H7 (cell line): ENCODE data around the gene SPTBN5. TPM values are rescaled to one million over a fixed set of nuclear protein-coding genes. Genes with fewer than 3 reads are reported as not detected.

Source experiments
- DNase-seq: peaks from one replicate; pipeline ENCODE4 v3.0.0; 2012
- H3K27me3 ChIP-seq: 2 replicates; pipeline ENCODE4 v1.6.0; 2011; ENCODE audit warnings: mild to moderate bottlenecking, low read length; ENCODE audit not compliant: control insufficient read depth, insufficient read depth
- H3K36me3 ChIP-seq: replicated peaks from 2 replicates; pipeline ENCODE4 v1.5.1; 2011; ENCODE audit warnings: low read length; ENCODE audit not compliant: control insufficient read depth, insufficient read depth
- H3K4me3 ChIP-seq: 2 replicates; pipeline ENCODE4 v1.5.1; 2011; ENCODE audit warnings: low read depth, mild to moderate bottlenecking, control low read depth, low read length, moderate library complexity; ENCODE audit not compliant: insufficient read depth
- total RNA-seq: library from RNA; depleted of rRNA; stranded (reverse); fragments of >200 nt; shearing (Covaris generic); gene quantifications from 2 replicates; pipeline ENCODE4 v1.2.3, GENCODE V29; 2014

The SPTBN5 gene
- total RNA-seq, 1 experiment from 2014 or later = 0.17 TPM

GRCh38 chr15:41865490-41866055, 28.3 kb downstream of the SPTBN5 start:
- no peak for DNase-seq
- H3K4me3 ChIP-seq = no peak overlapping the region
- H3K36me3 ChIP-seq = no peaks in the 10 kb centered on the region
- no peaks in the 10 kb centered on the region for H3K27me3 ChIP-seq

GRCh38 chr15:41862515-41863116, 31.2 kb downstream of the SPTBN5 start:
- Histone ChIP-seq H3K4me3 (no peak overlapping the region), H3K27me3 (no peaks in the 10 kb centered on the region), H3K36me3 (no peaks in the 10 kb centered on the region)
- peak; percentile 88 for DNase-seq

DNA sequence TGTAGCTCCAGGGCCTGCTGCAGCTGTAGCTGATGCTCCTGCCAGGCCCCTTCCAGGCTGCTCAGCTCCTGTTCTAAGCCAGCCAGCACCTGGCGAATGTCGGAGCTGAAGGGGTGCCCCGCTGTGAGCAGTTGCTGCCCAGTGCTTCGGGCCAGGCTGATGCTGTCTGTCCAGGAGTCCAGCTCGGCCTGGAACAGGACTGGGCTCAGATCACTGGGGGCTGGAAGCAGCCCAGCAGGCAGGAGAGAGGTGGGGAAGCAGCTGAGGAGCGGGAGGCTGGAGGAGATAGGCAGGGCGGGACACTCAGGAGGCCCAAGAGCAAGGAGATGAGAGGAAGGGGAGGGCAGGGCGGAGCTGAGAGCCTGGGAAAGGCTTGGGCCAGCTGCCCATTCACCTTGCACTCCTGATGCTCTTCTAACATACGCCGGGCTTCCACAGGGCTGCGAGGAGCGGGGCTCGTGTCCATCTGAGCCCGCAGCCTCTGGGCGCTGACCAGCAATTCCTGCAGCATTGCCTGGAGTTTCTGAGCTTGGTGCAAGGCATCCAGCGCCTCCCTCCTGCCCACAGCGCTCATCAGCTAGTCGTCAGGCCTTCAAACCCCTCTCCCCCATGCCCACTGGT, 32.0 kb downstream of the SPTBN5 start:
- Histone ChIP-seq H3K36me3 (no peaks in the 10 kb centered on the region), H3K4me3 (no peak overlapping the region), H3K27me3 (no peaks in the 10 kb centered on the region)
- no peak for DNase-seq

DNA sequence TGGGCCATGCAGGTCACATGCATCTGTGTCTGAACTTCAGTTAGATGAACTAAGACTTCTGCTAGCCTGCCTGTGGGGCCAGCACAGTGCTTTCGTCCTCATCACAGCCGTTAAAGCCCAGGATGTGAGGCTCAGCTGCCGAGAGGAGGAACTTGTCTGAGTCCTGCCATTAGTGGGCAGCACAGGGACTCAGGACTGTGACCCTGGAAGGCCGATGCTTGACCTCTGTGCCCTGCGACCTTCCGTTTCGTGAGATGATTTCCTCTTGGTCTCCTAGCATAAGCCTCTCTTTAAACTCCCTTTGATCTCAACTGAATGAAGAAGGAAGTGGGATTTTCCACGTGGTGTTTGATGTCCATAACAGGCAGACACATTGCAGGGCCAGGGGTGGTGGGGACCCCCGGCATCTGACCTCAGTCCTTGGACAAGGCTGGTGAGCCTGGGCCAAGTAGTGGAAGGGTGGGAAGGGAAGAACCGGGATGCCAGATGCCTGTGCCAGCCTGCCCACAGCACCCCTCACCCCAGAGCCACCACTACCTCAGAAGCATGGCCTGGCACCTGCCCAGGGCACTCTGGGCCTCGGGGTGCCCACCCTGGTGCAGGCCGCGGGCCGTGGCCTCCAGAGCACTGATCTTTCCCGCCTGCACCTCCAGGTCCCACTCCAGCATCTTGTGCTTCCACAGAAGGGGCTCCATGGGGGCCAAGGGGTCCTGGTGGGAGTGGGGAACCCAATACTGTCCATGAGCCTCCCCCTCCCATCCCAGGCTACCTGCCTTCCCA, 33.6 kb downstream of the SPTBN5 start:
- H3K36me3 ChIP-seq = no peaks in the 10 kb centered on the region
- no peak for DNase-seq
- no peak overlapping the region for H3K4me3 ChIP-seq
- H3K27me3 ChIP-seq = no peaks in the 10 kb centered on the region

DNA sequence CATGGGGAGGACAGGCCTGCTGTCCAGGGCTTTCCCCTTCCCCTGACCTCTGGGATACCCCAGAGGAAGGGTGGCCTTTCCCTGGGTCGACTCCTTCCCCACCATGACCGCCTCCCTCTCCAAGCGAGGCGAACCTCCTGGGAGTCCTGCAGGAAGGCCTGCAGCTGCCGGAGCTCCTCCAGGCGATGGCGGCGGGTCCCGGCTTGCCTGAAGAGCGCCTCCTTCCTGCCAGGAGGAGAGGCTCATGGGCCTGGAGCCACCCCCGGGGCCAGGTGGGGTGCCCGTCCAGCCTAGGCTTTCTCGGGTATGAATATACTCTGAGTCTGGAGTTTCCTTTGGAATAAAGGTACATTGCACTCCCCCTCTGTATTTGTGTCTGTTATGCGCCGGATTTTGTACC, 35.1 kb downstream of the SPTBN5 start:
- no peak overlapping the region for H3K4me3 ChIP-seq
- DNase-seq = peak; percentile 83
- no peaks in the 10 kb centered on the region for H3K27me3 ChIP-seq
- H3K36me3 ChIP-seq = no peaks in the 10 kb centered on the region

DNA sequence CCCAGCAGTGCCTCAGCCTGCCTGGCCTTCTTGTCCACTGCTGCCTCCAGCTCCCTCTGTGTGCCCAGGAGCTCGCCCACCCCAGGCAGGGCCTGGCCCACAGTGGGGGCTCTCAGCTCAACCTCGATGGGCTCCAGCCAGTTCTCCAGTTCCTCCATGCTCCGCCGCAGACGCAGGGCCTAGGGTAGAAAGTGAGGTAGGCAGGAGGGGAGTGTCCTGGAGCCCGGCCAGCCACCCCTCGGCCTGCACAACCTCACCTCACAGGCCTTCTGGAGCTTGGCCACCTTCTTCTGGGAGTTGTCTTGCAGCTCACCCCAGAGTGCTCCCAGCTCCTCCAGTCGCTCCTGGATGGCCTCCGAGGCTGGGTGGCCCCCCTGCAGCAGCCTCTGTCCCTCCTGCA, 36.5 kb downstream of the SPTBN5 start:
- H3K36me3 ChIP-seq = no peaks in the 10 kb centered on the region
- no peak overlapping the region for H3K4me3 ChIP-seq
- no peaks in the 10 kb centered on the region for H3K27me3 ChIP-seq
- no peak for DNase-seq

DNA sequence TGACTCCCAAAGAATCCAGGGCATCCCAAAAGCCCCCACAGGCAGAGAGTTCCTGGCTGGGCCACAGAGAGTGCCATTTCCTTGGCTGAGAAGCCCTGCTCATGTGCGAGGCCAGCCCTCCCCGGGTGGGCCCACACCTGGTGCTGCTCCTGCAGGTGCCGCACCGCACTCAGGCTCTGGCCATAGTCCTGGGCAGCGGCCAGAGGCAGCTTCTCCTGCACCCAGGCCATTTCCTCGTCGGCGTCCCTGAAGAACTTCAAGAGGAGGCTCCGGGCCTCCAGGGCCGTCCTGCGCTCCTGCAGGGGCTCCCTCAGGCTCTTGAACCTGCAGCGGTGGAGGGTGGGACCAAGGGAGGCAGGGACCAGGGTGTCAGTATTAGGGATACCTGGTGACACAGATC, 37.1 kb downstream of the SPTBN5 start:
- Histone ChIP-seq H3K4me3 (no peak overlapping the region), H3K27me3 (no peaks in the 10 kb centered on the region), H3K36me3 (no peaks in the 10 kb centered on the region)
- DNase-seq = no peak

DNA sequence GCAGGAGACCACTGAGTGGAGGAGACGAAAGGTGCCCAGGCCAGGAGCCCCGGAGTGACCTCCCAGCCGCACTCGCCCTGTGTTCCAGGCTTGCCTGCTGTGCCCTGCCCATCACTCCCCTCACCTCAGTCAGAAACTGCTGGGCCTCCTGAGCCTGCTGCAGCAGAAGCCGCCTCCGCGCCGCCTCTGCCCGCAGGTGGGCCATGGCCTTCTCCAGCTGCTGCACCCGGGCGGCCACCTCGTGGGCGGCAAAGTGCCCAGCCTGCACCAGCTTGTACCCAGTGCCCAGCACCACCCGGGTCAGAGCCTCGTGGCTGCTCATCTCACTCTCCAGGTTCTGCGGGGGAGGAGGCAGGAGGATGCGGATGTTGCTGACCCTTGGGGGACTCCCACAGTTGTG, 37.6 kb downstream of the SPTBN5 start:
- Histone ChIP-seq H3K4me3 (no peak overlapping the region), H3K27me3 (no peaks in the 10 kb centered on the region), H3K36me3 (no peaks in the 10 kb centered on the region)
- no peak for DNase-seq

DNA sequence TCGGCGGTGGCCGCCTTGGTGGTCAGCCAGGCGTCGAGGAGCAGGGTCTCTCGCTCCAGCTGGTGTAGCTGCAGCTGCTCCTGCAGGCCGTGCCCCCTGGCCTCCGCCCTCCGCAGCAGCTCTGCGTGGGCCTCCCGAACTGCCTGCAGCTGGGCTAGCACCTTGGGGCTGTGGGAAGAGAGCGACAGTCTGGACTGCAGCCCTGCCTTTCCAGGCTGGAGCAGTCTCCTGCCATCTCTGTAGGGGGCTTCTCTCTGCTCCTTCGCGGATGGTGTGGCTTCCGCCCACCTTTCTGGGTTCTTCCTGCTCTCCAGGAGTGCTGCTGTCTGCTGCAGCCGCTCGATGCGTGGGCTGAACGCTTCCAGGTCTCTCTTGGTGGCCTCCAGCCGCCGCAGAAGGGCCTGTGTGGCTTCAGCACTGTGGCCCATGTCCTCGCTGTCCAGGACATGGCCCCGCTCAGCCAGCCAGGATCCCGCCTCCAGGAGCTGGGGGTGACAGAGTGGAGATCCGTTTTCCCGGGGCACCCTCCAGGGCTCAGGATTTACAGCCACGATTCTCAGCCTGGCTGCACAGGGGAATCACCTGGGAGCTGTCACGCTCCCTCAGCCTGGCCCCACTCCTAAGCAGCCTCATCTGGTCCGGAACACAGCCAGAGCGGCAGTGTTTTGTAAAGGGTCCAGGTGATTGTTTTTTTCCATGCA, 38.4 kb downstream of the SPTBN5 start:
- H3K36me3 ChIP-seq = no peaks in the 10 kb centered on the region
- H3K27me3 ChIP-seq = no peaks in the 10 kb centered on the region
- H3K4me3 ChIP-seq = no peak overlapping the region
- peak; percentile 80 for DNase-seq

- Histone ChIP-seq H3K27me3 (no peaks in the 10 kb centered on the region), H3K36me3 (no peaks in the 10 kb centered on the region), H3K4me3 (no peak overlapping the region)
- DNase-seq = no peak
Observed at GRCh38 chr15:41854443-41854842, 39.4 kb downstream of the SPTBN5 start.

DNA sequence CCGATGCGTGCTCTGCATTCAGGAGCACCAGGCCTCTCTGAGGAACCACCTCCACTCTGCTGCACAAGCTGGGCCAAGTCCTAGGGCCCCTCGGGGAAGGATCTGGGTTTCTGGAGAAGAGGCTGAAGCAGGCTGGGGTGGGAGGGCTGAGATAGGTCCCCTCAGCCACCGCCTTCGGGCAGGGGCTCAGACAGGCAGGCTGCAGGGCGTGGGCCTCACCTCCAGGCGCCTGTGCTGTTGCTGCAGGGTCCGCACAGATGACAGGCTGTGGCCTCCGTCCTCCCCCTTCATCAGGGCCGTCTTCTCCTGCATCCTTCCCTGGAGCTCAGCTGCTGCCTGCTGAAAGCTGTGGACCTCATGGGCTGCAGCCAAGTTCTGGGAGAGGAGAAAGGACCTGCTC, 40.0 kb downstream of the SPTBN5 start:
- Histone ChIP-seq H3K36me3 (no peaks in the 10 kb centered on the region), H3K27me3 (no peaks in the 10 kb centered on the region), H3K4me3 (no peak overlapping the region)
- no peak for DNase-seq

- no peak for DNase-seq
- peaks cover 2% of the 10 kb centered on the region; the same call in 1 of the 2 replicates for H3K36me3 ChIP-seq
- no peaks in the 10 kb centered on the region for H3K27me3 ChIP-seq
- no peak overlapping the region for H3K4me3 ChIP-seq
Observed at GRCh38 chr15:41852736-41853590, 40.9 kb downstream of the SPTBN5 start.

- no peak for DNase-seq
Observed at GRCh38 chr15:41851755-41852370, 42.0 kb downstream of the SPTBN5 start.

More at GRCh38 chr15:41851755-41852370, 42.0 kb downstream of the SPTBN5 start:
- no peak overlapping the region for H3K4me3 ChIP-seq
- peaks cover 3% of the 10 kb centered on the region for H3K36me3 ChIP-seq
- no peaks in the 10 kb centered on the region for H3K27me3 ChIP-seq
